Activated effector memory CD4-positive, alpha-beta T cell treated with Interleukin-2 at 50 U/mL for 16 hours (primary cell): ENCODE measurements around the gene AMPD3.

Source experiments
- DNase-seq: peaks from one replicate; pipeline ENCODE4 v3.0.0-alpha.2; 2020

AMPD3 gene

DNA sequence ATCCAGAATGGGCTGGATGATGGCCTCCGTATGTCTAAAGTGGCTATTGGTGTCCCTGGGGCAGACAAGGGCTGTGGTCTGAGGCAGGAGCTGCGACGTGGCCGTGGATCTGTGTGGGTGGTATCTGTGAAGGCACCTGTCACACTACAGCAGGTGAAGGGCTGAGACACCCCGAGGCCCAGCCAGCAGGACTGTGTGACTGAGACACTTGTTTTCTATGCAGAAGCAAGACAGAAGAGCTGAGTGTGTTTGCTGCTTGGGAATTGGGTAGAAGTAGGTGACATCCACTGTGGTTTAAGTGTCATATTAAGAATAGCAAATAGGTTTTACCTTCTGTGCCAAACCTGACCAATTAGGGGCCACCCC is 35.0 kb downstream of the AMPD3 start:
- no peak for DNase-seq

DNA sequence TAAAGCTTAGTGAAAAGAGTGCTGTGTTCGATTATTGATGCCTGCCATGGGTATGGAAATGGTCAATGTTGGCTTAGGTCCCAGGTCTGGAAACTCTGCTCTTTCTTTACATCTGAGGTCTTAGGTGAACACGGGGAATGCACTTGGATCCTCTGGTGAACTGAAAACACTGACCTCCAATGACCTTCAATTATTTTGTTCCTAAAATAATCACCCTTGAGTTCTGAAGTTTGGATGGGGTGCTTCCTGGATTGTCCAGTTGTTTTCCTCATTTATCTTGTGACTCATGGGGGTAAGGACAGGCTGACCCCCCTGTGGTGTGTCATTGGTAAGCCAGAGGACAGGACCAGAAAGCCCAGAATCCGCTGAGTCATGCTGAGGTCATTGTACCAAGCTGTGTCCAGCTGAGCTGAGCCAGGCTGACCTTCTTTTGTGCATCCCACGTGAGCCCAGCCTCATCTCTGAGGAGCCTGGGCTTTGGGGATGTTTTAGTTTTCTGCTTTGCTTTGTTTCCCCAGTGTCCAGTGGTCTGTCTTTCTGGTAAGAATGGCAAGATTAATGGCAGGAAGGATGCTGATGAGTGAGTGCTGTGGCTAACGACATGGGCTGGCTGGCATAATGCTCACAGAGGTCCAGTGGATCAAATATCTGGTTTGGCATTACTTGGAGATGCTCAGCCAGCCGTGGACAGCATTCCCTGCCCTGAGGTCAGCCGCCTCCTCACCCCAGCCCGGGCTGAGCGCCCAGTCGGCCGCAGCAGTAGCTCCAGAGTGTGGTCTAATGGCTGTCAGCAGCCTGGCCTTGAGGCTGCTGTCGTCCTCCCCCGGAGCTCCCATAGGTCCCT is 35.6 kb downstream of the AMPD3 start:
- DNase-seq = no peak

DNA sequence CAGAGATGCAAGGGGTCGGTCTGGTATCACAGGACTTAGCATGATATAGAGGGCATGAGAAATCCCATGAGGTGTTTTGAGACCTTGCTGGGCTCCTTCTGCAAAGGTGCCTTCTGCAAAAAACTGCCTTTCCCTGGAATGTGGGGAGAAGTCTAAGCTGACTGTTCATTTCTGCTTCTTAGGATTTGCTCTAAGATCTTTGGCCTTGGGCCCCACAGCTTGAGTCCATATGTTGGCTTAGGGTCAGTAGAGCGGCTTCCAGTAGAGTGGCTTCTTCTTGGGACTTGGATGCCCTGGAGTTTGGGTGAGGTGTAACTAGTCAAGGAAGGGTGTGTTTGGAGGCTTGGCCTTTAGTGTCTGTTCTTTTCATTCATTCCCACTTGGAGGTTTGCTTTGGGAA is 37.0 kb downstream of the AMPD3 start:
- DNase-seq = no peak

DNA sequence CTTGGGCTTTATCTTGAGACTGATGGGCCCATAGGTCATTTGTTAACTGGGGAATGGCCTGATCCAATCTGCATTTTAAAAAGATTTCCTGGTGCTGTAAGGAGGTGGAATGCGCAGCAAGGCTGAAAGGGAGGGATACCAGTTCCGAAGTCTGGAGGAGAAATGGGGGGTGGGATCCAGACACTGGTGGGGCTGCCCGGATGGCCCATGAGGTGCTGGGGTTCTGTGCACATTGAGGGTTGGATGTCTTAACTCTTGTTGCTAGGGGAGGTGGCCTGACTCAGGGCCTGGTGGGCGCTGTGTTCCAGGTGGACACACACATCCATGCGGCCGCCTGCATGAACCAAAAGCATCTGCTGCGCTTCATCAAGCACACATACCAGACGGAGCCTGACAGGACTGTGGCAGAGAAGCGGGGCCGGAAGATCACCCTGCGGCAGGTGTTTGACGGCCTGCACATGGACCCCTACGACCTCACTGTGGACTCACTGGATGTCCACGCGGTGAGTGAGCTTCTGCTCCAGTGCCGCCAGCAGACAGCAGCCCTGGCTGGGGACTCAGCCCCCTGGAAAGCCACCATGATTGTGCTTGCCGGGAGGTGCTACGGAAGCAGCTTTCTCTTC is 38.1 kb downstream of the AMPD3 start:
- DNase-seq = no peak

DNA sequence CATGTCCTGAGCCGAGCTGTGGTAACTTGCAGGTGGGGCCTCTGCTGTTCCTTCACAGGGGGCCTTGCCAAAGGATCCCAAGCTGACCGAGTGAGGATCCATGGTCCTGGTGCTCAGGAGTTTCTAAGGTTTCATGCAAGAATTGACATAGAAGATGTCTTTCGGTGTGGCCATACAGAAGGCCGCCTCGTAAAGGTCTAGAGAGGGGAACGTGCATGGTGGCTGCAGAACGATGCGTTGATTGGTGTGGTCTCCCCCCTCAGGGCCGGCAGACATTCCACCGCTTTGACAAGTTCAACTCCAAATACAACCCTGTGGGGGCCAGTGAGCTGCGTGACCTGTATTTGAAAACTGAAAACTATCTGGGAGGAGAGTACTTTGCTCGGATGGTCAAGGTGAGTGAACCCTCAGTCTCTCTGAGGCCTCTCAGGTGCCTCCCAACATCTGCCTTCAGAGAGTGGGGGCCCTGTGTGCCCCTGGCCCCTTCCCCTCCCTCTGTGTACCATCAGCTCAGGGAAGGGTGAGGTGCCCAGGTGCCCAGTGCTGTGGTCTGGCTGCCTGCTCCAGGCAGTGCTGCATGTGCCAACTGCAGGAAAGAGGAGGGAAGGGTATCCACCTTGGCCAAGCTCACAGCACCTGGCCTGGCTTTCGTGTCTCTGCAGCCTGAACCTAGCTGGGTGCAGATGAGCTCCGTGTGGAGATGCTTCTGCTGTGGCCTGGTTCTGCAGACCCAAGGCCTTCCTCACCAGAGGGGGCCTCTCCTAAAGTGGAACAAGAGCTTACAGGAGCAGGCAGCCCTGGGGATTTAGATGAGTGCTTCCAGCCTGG is 39.8 kb downstream of the AMPD3 start:
- DNase-seq = no peak

GRCh38 chr11:10495464-10495786 is 40.4 kb downstream of the AMPD3 start:
- no peak for DNase-seq

DNA sequence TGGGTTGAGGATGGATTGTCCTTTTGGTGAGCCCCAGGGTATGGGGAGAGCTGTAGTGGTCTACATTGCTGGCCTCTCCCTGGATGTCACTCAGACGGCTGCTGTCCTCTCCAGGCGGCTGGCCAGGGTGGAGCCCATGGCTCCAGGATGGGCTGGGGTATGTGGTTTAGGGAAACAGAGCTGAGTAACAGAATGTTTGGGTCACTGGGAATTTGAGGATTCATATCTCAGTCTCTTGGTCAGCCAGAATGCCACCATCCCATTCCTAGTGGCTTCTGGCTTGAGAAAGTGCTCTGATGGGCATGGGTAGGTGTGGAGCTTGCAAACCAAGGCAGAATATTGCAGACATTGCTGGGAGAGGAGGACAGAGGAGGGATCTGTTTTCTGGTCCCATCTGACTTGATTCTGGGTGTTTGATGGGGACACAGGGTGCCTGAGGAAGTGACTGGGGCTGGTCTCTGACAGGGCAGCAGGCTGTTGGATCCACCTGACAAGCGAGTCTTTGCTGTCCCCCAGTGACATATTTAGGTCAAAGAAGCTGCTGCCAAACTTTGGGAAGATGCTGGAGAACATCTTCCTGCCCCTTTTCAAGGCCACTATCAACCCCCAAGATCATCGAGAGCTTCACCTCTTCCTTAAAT is 41.4 kb downstream of the AMPD3 start:
- DNase-seq = no peak

GRCh38 chr11:10497371-10498021 is 42.4 kb downstream of the AMPD3 start:
- no peak for DNase-seq

GRCh38 chr11:10498022-10498400 is 42.9 kb downstream of the AMPD3 start:
- DNase-seq = no peak

- no peak for DNase-seq
These were observed 43.6 kb downstream of the AMPD3 start for GRCh38 chr11:10498426-10499250.

- no peak for DNase-seq
These were observed 44.4 kb downstream of the AMPD3 start for GRCh38 chr11:10499452-10499851.

DNA sequence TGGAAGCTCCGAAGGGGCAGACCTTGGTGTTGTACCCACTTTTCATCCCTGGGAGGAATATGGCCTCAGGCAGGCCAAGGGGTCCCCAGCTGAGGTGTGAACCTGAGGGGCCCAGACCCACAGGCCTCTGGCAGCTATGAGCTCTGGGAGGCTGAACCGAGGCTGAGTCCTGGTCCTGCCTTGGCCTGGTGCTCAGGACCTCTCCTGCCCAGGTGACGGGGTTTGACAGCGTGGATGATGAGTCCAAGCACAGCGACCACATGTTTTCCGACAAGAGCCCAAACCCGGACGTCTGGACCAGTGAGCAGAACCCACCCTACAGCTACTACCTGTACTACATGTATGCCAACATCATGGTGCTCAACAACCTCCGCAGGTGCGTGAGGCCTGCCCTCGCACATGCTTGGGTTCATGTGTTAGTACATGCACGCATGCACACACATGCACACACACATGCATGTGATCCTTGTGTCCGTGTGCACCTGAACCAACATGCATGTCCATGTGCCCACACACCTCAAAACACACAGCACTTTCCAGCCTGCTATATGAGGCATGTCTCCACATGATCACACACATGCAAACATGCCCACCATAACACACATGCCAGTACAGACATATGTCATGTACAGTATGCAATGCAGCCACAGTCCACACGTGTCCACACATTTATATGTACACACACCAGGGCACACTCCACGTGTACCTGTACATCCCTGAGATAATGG is 45.0 kb downstream of the AMPD3 start:
- no peak for DNase-seq

DNA sequence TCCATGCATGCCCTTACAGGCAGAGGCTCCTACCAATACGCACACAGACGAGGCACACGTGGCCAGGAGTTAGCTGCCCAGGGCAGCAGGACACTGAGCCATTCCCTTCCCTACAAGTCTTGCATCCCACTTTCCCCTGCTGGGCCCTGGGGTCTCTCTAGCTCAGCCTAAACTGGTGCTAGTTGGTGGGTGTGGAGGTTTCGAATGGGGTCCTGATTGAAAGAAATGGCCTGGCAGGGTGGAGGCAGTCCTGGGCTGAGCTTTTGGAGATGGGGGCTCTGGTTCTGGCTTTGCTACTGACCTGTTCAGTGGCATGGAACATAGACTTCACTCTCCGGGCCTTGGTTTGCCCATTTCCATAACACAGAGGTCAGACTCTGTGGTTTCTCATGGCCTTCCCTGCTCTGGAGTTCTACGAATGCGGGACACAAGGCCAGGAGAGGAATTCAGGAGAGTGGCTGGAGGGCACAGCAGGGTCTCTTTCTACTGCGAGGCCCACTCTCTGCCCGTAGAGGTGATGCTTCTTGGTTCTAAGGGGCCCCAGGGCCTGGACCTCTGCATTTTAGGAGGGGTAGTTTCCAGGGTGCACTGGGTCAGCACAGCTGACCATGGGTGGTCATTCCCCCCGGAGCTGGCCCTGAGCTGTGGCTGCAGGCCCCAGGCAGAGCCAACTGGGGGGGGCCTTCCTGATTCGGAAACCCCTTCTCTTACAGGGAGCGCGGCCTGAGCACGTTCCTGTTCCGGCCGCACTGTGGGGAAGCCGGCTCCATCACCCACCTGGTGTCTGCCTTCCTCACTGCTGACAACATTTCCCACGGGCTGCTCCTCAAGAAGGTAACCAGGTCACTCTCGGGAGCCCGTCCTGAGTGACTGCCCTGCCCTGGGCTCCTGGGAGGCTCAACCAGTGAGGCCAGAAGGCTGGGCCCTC is 46.0 kb downstream of the AMPD3 start:
- DNase-seq = no peak

- no peak for DNase-seq
These were observed 47.1 kb downstream of the AMPD3 start for GRCh38 chr11:10502065-10502680.

- DNase-seq = no peak
These were observed 47.7 kb downstream of the AMPD3 start for GRCh38 chr11:10502770-10503169.

DNA sequence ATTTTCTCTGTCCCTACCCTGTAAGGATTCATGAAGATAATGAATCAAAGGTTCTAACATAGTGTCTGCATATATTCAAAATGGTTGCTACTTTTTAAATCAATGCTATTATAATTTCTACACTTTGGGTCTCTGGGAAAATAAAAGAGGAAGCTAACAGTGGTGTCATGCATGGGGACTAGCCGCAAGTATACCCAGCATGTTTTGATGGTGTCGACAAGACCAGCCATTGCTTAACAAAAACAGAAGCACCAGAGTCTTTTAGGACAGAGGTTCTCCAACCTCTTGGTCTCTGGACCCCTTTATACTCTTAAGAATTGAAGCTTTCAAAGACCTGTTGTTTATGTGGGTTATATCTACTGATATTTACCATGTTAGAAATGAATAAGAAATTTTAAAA is 48.2 kb downstream of the AMPD3 start:
- DNase-seq = no peak

- DNase-seq = no peak
These were observed 48.9 kb downstream of the AMPD3 start for GRCh38 chr11:10503777-10504480.

DNA sequence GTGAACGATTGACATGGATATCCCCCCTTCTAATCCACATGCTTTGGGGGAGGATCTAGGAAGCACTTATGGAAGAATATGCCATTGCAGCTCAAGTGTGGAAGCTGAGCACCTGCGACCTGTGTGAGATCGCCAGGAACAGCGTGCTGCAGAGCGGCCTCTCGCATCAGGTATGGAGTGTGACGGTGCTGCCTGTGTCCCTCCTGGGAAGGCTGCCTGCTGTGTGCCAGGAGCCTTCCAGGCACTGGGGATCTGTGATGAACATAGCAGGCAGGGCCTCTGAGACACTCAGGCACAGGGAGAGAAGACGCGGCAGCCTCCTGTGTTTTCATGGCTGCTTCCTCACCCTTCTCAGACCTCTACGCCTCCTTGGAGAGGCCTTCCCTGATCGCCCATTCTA is 49.4 kb downstream of the AMPD3 start:
- no peak for DNase-seq
